GM19240 (cell line): ENCODE measurements around the gene SCOC.

ENCODE experiments used
- DNase-seq: peaks from one replicate; pipeline ENCODE4 v3.0.0; 2011; ENCODE audit warnings: low spot score; ENCODE audit not compliant: insufficient read length

The SCOC gene

DNA sequence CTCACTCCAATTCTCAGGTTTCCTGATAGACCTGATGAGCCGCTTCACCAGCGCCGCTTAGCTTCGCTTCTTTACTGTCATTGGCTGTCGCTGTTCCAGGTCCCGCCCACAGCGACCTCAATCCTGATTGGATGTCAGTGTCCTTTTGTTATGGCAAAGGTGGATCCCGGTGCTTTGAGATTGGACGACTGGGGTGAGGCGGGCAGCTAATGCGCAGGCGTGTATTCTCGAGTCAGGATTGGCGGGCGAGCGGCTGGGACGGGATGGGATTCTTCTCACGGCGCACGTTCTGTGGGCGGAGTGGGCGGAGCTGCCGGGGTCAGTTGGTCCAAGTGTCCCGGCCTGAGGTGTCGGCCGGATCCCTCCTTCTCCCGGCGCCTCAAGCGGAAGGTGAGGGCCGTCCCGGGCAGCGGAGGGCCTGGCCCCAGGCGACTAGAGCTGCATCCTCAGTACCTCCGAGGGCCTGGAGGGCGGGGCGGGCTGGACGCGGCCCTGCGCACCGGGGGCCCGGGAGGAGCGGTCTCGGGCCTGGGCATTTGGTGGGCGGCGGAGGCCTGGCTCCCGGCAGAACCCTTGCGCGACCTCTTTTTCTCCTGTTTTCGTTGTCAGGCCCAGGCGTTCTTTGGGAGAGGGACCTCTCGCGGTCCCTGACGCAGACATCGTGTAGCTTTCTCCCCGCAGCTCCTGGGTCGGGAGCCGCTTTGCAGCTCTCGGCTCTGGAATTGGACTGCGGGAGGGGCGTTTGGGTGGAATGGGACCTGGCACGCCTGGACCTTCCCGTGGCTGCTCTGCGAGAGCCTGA, at the start of gene SCOC:
Gene SCOC (plus strand): TSS at position 319 of the 802 bp plus-strand sequence. CDS start 5,525 bp downstream, outside the sequence.
- peak; percentile 84 for DNase-seq

DNA sequence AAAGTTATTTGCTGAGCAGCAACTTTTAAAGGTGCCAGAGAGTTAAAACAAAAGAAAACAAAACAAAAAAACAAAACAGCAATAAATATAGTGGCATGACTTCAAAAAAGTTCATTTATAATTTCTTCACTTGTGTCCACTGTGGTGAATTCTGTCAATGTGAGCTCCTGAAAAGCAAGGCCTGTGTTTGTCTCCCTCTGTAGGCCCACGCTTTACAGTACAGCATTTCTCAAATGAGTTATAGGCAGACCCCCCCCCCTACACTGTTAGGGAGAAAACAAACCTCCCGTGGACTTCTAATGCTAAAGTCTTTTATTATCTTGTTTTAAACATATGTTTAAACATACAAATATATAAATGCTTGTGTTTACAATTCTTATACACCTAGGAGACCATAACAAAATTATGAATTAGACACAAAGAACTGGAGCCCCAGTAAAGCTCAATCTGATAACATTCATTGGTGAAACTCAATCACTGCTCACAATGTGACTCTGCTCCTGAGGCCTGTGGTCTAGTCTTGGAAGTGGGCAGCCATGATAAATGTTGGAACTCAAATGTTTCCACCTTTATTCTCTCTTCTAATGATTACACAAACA, 47.0 kb upstream of the SCOC start:
- DNase-seq: no peak

DNA sequence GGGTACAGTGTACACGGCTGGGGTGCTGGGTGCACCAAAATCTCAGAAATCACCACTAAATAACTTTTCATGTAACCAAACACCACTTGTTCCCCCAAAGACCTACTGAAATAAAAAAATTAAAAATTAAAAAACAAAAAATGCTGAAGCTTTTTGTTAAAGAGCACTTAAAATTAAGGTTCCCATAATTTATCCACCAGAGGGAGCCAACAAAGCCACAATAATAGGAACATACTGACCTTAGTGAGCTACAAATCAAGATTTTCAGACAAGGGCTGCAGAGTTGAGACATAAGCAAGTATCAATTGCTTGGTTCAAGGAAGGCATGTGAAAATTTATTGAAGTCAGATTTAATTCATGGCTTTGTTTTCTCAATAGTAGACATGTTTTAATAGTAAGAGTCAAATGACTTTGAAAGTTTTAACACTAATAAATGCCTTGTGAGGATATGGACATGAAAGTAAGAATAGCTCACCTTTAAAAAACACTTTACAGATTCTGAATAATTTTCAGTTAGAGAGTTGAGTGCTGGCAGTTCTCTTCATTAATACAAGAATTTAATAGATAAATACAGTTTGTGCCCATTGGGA, 43.0 kb upstream of the SCOC start:
- DNase-seq: no peak

DNA sequence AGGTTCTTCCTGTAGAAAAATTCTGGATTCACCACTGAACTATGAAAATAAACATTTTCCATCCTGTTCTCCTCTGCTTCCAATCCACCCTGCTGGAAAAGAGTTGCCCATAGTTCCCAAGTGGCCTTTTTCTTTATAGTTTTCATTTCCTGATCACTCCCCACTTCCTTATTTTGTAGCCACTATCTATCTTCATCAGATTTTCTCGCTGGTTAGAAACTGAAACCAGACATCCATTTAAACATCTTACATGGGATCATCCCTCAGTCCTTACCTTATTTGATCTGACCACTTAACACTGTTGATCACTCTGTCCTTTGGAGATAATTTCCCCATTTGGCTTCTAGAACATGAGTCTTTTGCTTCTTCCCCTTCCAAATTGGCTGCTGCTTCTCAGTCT, 42.2 kb upstream of the SCOC start:
- DNase-seq: no peak

DNA sequence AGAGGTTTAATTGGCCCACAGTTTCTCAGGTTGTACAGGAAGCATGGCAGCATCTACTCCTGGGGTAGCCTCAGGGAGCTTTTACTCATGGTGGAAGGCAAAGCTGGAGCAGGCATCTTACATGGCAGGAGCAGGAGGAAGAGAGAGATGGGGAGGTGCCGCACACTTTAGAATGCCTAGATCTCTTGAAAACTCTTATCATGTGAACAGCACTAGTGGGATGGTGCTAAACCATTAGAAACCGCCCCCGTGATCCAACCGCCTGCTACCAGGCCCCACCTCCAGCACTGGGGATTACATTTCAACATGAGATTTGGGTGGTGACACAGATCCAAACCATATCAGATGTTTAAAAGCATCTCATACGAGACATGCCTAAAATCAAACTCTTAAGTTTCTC, 41.6 kb upstream of the SCOC start:
- DNase-seq: no peak

DNA sequence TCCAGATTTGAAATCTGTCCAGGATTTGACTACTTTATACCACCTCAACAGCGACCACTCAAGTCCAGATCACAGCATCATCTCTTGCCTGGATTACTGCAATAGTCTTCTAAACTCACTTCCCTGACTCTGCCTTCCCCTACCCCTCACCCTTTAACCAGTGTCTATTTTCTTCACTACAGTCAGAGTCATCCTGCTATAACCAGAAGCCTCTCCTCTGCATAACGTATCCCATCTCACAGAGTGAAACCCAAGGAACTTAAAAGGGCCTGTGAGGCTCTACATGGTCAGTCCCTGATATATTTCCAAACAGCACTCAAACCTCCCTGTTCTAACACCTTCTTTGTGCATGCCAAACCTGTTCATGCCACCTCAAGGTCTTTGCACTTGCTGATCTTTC, 40.7 kb upstream of the SCOC start:
- DNase-seq: no peak

DNA sequence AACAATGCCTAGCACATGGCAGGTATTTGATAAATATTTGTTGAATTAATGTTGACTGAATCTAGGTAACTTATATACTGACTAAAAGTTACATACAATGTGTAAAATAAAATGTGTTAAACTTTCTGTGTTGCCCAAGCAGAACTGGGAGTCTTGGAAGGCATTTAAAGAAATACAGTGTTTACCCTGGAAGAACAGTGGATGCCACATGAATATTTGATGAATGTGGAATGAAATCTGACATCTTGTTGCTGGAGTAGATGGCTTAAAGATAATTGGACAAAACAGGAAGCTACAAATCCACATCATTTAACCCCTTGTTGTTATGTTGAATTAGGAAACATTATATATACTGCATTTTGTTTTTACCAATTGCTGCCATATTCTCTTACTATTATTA, 39.9 kb upstream of the SCOC start:
- DNase-seq: no peak

DNA sequence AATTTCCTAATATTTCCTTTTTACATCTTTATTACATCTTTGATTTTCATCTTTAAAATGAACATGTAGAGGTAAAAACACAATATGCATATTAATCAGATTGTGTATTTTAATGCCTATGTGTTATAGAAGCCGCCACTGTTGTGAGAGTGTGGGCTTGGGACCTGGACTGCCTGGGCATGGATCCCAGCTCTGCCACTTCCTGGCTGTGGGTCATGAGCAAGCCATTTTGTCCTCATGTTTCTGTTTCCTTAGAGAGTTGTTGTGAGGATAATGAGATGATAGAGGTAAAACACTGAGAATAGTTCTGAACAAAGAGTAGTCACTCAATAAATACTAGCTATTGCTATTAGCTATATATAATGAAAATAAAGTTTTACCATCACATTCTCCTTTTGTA, 38.4 kb upstream of the SCOC start:
- no peak for DNase-seq

DNA sequence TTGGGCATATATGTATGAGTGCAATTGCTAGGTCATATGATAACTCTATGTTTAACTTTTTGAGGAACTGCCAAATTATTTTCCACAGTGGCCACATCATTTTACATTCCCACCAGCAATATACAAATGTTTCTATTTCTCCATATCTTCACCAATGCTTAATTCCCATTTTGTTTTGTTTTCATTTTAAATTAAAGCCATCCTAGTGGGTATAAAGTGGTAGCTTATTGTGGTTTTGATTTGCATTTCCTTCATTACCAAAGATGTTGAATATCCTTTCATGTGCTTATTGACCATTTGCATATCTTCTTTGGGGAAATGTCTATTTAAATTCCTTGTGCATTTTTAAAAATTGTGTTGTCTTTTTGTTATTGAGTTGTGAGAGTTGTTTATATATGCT, 36.7 kb upstream of the SCOC start:
- no peak for DNase-seq

DNA sequence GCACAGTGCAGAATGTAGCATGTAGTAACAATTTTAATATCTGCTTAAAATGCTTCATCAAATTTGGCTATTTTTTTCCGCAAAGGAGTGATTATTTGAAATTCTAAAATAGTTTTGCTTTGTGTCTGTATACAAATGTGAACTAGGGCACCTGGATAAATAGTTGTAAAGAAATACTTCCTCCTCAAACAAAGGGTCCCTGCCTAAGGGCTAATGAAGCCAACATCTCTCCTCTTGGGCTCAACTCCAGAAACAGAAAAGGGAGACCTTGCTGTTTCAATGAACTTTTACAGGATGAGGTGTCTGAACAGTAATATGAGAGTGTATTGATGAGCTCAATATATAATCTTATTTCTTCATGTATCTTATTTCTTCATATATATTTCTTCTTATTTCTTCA, 30.8 kb upstream of the SCOC start:
- no peak for DNase-seq

DNA sequence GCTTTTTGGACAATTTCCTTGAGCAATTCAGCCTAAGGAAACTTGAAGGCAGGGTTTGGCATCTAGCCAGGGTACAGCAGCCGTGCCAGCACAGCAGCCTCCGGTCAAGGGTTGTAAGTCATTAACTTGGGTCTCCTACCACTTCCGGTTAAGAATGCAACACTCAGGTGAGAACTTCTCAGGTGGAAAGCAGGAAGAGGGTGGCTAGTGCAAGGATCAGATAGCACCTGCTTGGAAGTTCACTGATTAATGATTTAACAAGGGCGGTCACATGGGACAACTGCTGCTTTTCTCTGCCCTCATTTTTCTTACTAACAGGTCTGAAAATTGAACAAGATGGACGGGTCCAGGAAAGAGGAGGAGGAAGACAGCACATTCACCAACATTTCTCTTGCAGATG, 30.1 kb upstream of the SCOC start:
- no peak for DNase-seq

DNA sequence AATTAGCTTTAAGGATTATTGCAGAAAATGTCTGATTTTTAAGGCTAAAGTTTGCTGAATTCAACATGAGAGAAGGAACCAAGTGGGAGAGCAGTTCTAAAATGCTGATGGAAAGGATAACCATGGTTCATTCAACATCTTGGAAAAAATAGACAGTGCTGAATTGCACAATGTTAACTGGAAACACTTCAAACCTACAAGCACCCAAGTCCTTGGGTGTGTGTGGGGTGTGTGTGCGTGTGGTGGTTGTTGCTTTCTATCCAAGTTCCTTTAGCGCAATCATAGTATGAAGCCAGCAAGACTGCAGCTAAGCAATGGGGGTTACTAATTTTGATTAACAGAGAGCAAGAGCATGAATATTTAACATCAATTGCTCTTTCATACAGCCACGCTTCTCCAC, 29.3 kb upstream of the SCOC start:
- no peak for DNase-seq

DNA sequence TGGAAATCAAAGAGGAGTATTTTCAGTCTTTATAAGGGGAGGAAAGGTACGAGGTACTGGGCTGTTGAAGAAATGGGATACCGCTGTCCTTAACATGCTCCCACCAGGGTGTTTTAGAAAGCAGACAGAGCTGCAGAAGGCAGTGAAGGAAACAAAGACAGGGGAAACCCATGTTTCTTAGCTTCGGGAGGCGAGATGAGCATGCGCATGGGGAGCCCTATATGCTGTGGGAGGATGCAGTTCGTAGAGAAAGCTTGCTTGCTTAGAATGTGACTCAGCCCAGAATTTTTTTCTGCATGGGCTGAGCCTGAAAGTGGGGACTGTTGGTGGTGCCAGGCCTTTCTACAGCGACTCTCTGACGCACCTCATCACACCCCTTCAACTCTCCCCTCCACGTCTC, 28.8 kb upstream of the SCOC start:
- DNase-seq: no peak

DNA sequence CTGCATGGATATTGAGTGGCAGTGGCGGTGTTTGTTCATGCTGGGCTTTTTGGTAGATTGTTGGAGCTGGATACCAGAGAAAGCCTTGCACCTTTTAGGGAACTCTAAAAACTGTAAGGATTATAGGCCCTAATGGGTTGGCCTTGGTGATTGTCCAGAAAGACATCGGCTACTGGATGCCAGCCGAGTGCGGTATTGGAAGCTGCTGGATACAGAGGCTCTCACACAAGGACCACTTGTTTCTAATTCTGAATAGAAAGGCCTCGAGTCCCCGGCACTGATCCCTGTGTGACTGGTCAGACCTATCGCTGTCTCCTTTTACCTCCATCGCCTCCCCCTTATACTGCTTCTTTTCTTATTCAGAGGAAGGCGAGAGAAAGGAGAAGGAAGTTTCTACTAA, 27.3 kb upstream of the SCOC start:
- no peak for DNase-seq

DNA sequence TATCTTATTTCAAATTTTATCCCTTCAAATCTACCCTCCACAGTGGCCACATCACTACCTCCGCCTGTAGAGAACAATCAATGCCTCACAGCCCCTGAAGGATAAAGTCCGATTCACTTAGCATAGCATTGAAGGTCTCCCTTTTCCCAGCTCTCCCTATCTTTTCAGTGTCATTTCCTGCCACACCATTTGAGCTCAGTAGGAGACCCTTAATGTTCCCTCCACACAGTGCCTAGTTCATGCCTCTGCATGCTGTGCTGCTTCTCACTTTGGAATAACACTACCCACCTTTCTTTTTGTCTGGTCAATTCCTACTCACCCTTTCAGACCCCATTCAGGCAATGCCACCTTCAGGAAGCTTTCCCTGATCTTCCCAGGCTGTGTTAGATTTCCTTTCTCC, 23.6 kb upstream of the SCOC start:
- no peak for DNase-seq

DNA sequence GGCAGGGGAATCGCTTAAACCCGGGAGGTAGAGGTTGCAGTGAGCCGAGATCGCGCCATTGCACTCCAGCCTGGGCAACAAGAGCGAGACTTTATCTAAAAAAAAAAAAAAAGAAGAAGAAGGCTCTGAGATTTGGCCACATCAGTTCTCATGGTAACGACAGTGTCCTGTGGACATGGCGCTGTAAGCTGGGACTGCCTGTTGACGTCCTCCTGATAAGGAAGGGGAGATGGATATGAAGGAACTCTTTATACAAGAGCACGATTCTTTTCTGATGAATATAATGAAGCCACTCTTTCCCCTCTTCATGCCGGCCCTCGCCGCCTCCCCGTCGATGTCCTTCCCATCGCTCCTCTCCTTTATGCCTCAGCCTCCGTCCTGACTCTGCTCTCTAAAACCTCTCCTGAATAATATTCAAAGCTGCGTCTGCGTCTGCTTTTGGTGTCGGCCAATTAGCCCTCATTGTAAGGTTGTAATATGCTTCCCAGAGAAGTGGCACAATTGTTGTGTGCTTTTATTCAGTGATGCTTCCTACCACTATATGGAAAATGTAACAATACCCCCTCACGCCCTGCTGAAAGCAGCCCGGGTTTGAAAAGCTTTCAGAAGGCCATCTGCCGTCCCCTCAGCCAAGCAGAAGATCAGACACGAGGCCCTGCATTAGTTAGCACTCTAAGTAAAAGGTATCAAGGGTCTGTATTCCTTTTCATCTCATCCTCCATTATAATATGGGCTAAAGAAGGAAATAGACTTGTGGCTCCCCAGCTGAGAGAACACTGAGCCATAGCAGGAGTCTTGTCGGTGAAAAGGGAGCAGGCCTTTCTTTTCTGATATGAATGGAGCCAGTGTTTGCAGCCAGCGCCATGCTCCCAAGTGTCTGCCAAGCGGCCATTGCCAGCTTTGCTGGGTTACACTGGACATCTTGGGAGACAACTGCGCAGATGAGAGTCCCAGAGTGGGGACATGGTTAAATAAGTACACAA, 22.1 kb upstream of the SCOC start:
- no peak for DNase-seq

DNA sequence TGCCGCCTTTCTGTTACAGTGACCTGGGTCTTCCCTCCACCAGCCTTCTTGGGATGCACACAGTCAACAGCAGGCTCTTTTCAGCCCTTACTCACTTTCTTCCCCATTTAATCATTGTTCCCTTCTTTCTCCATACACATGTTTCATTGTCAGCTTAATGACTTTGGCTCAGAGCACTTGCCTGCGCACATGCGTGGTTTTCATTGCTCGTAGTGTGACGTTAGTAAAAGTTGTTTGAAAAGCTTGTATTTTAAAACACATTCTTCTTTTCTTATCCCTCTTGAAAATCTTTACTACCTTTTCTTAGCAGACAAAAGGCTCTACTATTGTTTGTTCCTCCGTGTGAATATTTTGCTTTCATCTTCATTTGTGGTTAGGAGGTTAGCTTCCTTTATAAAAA, 19.7 kb upstream of the SCOC start:
- DNase-seq: no peak

DNA sequence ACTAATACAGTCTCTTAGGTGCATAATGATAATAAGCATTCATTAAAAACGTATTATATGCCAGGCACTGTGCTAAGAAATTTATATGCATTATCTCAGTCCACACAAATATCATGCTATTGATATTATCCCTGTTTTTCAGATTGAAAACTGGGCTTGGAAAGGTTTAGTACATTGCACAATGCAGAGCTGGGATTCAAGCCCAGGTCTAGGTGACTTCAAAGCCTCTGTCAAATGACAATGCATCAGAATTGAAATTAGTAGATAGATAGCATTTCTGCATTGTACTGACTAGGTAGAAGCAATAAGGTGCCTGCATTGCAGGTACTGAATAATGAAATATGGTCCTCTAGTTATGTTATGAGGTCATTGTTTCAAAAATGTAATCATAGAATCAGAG, 18.2 kb upstream of the SCOC start:
- no peak for DNase-seq

DNA sequence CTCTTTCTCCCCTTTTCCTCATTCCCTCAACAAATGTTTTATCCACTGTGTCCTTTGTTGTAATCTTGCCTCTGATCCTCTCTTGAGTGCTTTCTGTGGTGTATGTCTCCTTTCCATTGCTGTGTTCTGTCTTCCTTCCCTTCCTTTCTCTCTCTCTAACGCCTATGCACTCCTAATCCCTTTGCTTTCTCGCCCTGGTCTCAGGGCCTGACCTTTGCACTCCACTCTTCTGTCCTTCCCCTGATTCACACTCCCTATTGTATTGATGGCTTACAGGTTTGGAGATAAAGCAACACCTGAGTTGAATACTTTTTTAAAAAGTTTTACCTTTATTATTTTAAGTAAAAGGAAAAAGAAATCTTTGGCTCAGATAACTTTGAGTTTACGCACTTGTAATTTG, 15.6 kb upstream of the SCOC start:
- no peak for DNase-seq

DNA sequence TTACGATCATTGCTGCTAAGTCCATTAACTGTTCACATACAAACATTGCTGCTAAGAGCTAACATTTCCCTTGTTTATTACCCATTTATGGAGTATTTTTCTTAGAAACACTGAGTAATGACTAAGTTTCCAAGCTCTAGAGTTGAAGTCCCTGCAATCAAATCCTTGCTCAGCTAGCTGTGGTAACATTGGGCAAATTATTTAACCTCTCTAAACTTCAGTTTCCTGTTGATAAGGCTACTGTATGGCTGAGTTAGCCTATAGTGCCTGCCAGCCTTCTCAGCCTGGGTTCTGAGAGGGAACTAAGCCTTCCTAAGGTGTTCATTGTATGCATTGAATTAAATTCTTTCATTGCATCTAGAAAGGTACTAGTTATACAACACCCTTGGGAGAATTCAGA, 15.2 kb upstream of the SCOC start:
- DNase-seq: no peak

DNA sequence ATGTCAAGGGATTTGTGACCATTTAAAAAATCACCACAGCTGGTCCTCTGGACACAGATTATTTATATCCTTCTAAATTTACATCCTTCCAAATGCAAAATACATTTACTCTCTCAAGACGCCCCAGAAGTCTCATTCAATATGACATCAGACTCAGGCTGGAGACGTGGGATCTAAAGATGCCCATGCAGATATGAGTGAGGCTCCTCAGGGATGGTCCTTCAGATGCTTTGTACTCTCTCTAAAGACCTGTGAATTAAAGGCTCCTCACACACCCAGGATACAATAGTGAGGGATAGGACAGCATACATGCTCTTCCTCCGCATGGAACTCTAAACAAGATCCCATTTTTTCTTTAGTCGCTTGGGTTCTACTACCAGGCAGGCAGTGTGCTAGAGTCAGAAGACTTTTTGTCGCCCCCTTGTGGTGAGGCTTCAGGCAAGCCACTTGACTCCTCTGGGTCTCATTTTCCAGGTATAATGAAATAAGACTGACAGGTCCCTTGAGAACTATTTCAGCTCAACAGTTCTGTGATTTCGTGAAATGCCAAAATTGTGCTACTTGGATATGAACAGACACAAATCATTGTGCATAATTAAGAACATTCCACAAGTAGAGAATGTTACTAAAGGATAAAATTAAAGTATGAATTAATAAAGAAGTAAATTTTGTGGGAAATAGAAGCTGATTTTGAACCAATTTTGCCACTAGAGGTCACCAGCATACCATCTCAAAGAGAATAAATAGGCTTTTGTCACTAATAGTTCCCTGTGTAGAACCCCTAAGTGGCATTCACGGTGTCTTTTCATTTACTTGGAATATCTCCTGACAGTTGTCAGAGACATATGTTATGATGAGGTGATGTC, 13.7 kb upstream of the SCOC start:
- DNase-seq: peak; percentile 37
